Keratinocyte (primary cell): ENCODE results near the gene NREP. TPM values are rescaled to one million over a fixed set of nuclear protein-coding genes. Genes with fewer than 3 reads are reported as not detected.

Experiments
- DNase-seq: peaks from one replicate; pipeline ENCODE4 v3.0.0-alpha.2; 2011; ENCODE audit warnings: low read depth, missing footprints, low spot score
- FAIRE-seq: peaks from 2 replicates; lab custom pipeline; 2011; peaks lifted over from hg19 to GRCh38; lab: Jason Lieb, UNC
- H2AFZ ChIP-seq: 2 replicates; pipeline ENCODE4 v1.6.0; 2012; ENCODE audit warnings: low read length, control low read depth, inconsistent platforms; ENCODE audit not compliant: control insufficient read depth
- H3K27ac ChIP-seq: 2 replicates; pipeline ENCODE4 v1.5.1; 2011; ENCODE audit warnings: low read length; ENCODE audit not compliant: control insufficient read depth, insufficient read depth
- H3K27me3 ChIP-seq: 3 replicates; pipeline ENCODE4 v1.6.0; 2011; ENCODE audit warnings: low read length; ENCODE audit not compliant: control insufficient read depth, insufficient read depth; ENCODE audit errors: extremely low read depth
- H3K36me3 ChIP-seq, 2 experiments: 2 replicates in 1 of 2; 3 replicates in 1 of 2; pipeline ENCODE4 v1.5.1; 2011; ENCODE audit warnings: low read length in 2 of 2, mild to moderate bottlenecking in 1 of 2; ENCODE audit not compliant: control insufficient read depth in 2 of 2, insufficient read depth in 2 of 2; ENCODE audit errors: extremely low read depth in 1 of 2
- H3K4me1 ChIP-seq: 3 replicates; pipeline ENCODE4 v1.5.1; 2011; ENCODE audit warnings: low read length; ENCODE audit not compliant: control insufficient read depth, insufficient read depth; ENCODE audit errors: extremely low read depth
- H3K4me2 ChIP-seq: 3 replicates; pipeline ENCODE4 v1.6.0; 2011; ENCODE audit warnings: low read depth, low read length; ENCODE audit not compliant: control insufficient read depth, insufficient read depth; ENCODE audit errors: extremely low read depth
- H3K4me3 ChIP-seq, 3 experiments: fragments of 200-600 bp in 1 of 3; sonication (generic) in 1 of 3; 2 replicates in 2 of 3; 3 replicates in 1 of 3; pipeline ENCODE4 v1.5.1; 2011 to 2016; ENCODE audit warnings: low read length in 3 of 3, mild to moderate bottlenecking in 3 of 3, control low read depth in 2 of 3, inconsistent platforms in 1 of 3, low read depth in 1 of 3, mixed read lengths in 1 of 3, mixed run types in 1 of 3, moderate library complexity in 1 of 3; ENCODE audit not compliant: control insufficient read depth in 2 of 3, insufficient read depth in 2 of 3; ENCODE audit errors: extremely low read depth in 1 of 3
- H3K79me2 ChIP-seq: 2 replicates; pipeline ENCODE4 v1.6.0; 2012; ENCODE audit warnings: low read length; ENCODE audit not compliant: control insufficient read depth, insufficient read depth
- H3K9ac ChIP-seq: 3 replicates; pipeline ENCODE4 v1.6.0; 2011; ENCODE audit warnings: low read length; ENCODE audit not compliant: control insufficient read depth, insufficient read depth; ENCODE audit errors: extremely low read depth
- H3K9me1 ChIP-seq: 3 replicates; pipeline ENCODE4 v1.6.0; 2011; ENCODE audit warnings: low read length; ENCODE audit not compliant: control insufficient read depth, insufficient read depth; ENCODE audit errors: extremely low read depth
- H3K9me3 ChIP-seq: 2 replicates; pipeline ENCODE4 v1.5.1; 2012; ENCODE audit warnings: low read depth, low read length; ENCODE audit not compliant: control insufficient read depth
- H4K20me1 ChIP-seq: 3 replicates; pipeline ENCODE4 v1.6.0; 2011; ENCODE audit warnings: low read length; ENCODE audit not compliant: control insufficient read depth, insufficient read depth; ENCODE audit errors: extremely low read depth
- EZH2 ChIP-seq: IDR thresholded peaks from one replicate; pipeline ENCODE4 v1.6.1; 2012; ENCODE audit warnings: inconsistent platforms, mild to moderate bottlenecking, low read length, moderate library complexity
- dilution Hi-C: fragments of 300-500 bp; cut with MboI; formaldehyde crosslinking; loops from one replicate; pipeline ENCODE4 v1.7.0; 2020; ENCODE audit warnings: low sequenced_read_pairs; ENCODE audit not compliant: extremely low pct_ligation_motif_present
- polyA plus RNA-seq, 5 experiments: library from polyadenylated mRNA; depleted of rRNA in 3 of 5; stranded (reverse) in 3 of 5; stranded (forward) in 1 of 5; unstranded in 1 of 5; fragments of >200 nt; gene quantifications; 1 replicate in 1 of 5; 2 replicates in 3 of 5; 3 replicates in 1 of 5; pipeline versions ENCODE4 v1.2.1 to v1.2.3, GENCODE V29; 2011 to 2012; ENCODE audit warnings: missing spikeins in 2 of 5, low read depth in 1 of 5, low replicate concordance in 1 of 5
- TF ChIP-seq, protein P1 (sequence below), 3 experiments: IDR thresholded peaks in 1 of 3; conservative IDR thresholded peaks in 1 of 3; optimal IDR thresholded peaks in 1 of 3; 2 replicates in 2 of 3; 3 replicates in 1 of 3; pipeline versions ENCODE3 to v1.5.1; 2011; ENCODE audit warnings: low read length in 3 of 3, mild to moderate bottlenecking in 3 of 3, moderate library complexity in 2 of 3, control low read depth in 1 of 3, inconsistent platforms in 1 of 3; ENCODE audit not compliant: insufficient read depth in 2 of 3; ENCODE audit errors: extremely low read depth in 1 of 3

The NREP gene
- polyA plus RNA-seq, 1 donor (not counting 4 experiments of a cell fraction or from before 2014, with no cell fraction given), result 9.1 TPM

DNA sequence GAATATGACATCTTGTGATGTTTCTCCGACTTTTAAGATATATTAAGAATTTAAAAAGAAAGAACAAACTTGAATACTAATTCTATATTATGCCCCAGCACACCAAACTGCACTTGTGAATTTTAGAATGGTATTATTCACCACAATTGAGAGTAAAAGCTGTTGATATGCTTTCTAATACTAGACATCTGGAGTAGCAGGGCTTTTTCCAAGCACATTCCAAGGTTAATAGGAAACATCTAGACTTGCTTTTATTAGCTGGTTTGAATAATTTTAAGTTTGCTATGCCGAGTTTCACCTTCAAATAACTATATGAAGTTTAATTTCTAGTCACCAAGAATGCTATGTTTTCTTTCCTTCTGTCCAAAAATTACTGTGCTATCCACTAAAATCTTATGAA, 13.5 kb downstream of the NREP start:
- no peaks in the 10 kb centered on the region for H4K20me1 ChIP-seq
- H2AFZ ChIP-seq, result no peak overlapping the region
- H3K27ac ChIP-seq, result no peak overlapping the region
- H3K9me1 ChIP-seq, result no peaks in the 10 kb centered on the region
- no peaks in the 10 kb centered on the region for H3K27me3 ChIP-seq
- no peaks in the 10 kb centered on the region for H3K36me3 ChIP-seq
- DNase-seq, result no peak
- no peaks in the 10 kb centered on the region for H3K79me2 ChIP-seq
- no peak for FAIRE-seq
- no peaks in the 10 kb centered on the region for H3K9me3 ChIP-seq
- no peak overlapping the region for H3K4me3 ChIP-seq
- dilution Hi-C loops, result no loop called here
- H3K4me1 ChIP-seq, result peaks cover 5% of the 10 kb centered on the region
- H3K9ac ChIP-seq, result no peak overlapping the region
- TF ChIP-seq, protein P1, sequence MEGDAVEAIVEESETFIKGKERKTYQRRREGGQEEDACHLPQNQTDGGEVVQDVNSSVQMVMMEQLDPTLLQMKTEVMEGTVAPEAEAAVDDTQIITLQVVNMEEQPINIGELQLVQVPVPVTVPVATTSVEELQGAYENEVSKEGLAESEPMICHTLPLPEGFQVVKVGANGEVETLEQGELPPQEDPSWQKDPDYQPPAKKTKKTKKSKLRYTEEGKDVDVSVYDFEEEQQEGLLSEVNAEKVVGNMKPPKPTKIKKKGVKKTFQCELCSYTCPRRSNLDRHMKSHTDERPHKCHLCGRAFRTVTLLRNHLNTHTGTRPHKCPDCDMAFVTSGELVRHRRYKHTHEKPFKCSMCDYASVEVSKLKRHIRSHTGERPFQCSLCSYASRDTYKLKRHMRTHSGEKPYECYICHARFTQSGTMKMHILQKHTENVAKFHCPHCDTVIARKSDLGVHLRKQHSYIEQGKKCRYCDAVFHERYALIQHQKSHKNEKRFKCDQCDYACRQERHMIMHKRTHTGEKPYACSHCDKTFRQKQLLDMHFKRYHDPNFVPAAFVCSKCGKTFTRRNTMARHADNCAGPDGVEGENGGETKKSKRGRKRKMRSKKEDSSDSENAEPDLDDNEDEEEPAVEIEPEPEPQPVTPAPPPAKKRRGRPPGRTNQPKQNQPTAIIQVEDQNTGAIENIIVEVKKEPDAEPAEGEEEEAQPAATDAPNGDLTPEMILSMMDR (optimal IDR thresholded peaks at IDR 0.05 in 1 of 3, IDR thresholded peaks at IDR 0.05 in 1 of 3, conservative IDR thresholded peaks at IDR 0.05 in 1 of 3; ENCODE audit: extremely low read depth in 1 of 3, insufficient read depth in 2 of 3, low read length in 3 of 3), result no peak
- TF ChIP-seq EZH2, result no peak
- no peak overlapping the region for H3K4me2 ChIP-seq

DNA sequence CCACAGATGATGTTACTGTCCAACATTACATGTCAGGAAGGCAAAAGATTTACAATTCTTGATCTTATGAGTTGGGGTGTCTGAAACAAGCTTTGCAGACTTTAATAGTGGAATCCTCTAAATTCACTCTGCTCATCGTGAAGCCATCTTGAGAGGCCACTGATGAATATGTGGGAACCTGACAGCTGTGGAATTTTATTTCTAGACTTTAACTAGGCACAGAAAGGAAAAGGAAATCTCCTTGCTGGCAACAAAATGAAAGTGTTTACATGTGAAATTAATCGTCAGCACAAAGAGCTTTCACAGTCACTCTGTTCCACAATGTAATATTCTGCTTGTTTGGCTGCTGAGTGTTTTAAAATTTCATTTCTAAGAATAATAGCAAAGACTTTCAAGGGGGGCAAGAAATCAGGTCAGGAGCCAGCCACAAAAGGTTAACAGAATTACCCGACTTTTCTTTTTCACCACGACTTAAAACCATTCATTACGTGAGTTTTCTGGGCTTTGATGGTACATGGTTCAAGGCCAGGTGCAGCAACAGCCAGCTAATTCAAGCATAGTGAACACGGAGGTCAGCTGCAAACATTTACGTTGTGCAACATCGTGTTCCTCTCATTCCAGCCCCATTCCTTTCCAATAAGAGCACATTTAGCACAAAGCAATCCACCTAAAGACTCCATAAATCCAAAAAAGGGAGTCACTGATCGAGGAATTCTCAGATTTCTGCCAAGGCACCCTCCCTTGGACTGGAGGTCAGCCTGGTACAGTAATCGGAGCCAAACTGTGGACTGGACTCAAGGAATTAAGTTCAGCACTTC, 14.6 kb downstream of the NREP start:
- H3K79me2 ChIP-seq, result no peaks in the 10 kb centered on the region
- no peak for FAIRE-seq
- no peak overlapping the region for H3K4me3 ChIP-seq
- no peak overlapping the region for H3K27ac ChIP-seq
- no peak overlapping the region for H3K9ac ChIP-seq
- H3K27me3 ChIP-seq, result no peaks in the 10 kb centered on the region
- H3K36me3 ChIP-seq, result no peaks in the 10 kb centered on the region
- no peaks in the 10 kb centered on the region for H3K9me3 ChIP-seq
- no peaks in the 10 kb centered on the region for H3K9me1 ChIP-seq
- H3K4me1 ChIP-seq, result no peaks in the 10 kb centered on the region
- TF ChIP-seq, protein P1 (optimal IDR thresholded peaks at IDR 0.05 in 1 of 3, IDR thresholded peaks at IDR 0.05 in 1 of 3, conservative IDR thresholded peaks at IDR 0.05 in 1 of 3; ENCODE audit: extremely low read depth in 1 of 3, insufficient read depth in 2 of 3, low read length in 3 of 3), result no peak
- TF ChIP-seq EZH2, result no peak
- DNase-seq, result no peak
- no peaks in the 10 kb centered on the region for H4K20me1 ChIP-seq
- no peak overlapping the region for H3K4me2 ChIP-seq
- H2AFZ ChIP-seq, result no peak overlapping the region
- dilution Hi-C loops, result no loop called here
